ENCODE data around the gene DDX59. TPM values are rescaled to one million over a fixed set of nuclear protein-coding genes. Genes with fewer than 3 reads are reported as not detected.

The DDX59 gene
- total and polyA plus RNA-seq, 12 donors: 8.4 to 20.5 (median 14.5) TPM

DNA sequence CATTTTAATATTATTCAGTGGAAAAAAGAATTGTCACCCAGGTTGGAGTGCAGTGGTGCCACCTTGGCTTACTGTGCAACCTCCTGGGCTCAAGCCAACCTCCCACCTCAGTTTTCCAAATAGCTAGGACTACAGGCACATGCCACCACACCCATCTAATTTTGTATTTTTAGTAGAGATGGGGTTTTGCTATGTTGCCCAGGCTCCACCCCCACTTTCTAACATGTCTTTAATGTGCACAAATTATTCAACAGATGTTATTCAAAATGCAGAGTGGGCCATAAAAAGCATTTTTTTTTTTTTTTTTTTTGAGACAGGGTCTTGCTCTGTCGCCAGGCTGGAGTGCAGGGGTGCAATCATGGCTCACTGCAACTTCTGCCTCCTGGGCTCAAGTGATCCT is 17.3 kb downstream of the DDX59 start:
- 75 to 100% methylated on average over 1 of the region's 1 CpG for WGBS, 2 donors
- Histone ChIP-seq H3K27me3 (no peaks in the 10 kb centered on the region), H3K36me3 (peaks cover 0 to 97% (median 37%) of the 10 kb centered on the region in 9 donors), H3K4me1 (no peaks in the 10 kb centered on the region), H3K4me3 (no peak overlapping the region), H3K27ac (no peak overlapping the region), H3K9me3 (no peaks in the 10 kb centered on the region)
- intact Hi-C loops (cut with DNase I): no loop called here
- DNase-seq: no peak
- TF ChIP-seq, protein P1, sequence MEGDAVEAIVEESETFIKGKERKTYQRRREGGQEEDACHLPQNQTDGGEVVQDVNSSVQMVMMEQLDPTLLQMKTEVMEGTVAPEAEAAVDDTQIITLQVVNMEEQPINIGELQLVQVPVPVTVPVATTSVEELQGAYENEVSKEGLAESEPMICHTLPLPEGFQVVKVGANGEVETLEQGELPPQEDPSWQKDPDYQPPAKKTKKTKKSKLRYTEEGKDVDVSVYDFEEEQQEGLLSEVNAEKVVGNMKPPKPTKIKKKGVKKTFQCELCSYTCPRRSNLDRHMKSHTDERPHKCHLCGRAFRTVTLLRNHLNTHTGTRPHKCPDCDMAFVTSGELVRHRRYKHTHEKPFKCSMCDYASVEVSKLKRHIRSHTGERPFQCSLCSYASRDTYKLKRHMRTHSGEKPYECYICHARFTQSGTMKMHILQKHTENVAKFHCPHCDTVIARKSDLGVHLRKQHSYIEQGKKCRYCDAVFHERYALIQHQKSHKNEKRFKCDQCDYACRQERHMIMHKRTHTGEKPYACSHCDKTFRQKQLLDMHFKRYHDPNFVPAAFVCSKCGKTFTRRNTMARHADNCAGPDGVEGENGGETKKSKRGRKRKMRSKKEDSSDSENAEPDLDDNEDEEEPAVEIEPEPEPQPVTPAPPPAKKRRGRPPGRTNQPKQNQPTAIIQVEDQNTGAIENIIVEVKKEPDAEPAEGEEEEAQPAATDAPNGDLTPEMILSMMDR (IDR thresholded peaks at IDR 0.05): no peak
- no peak for ATAC-seq

DNA sequence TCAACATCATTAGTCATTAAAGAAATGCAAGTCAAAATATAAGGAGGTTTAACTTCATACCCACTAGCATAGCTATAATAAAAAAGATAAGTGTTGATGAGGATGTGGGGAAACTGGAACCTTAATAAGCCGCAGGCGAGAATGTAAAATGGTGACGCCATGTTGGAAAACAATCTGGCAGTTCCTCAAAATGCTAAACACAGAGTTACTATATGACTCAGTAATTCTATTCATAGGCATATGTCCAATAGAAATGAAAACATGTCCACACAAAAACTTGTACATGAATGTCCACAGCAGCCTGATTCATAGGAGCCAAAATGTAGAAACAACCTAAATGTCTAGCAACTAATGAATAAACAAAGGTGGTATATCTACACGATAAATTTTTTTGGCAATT is 23.2 kb downstream of the DDX59 start:
- intact Hi-C loops (cut with DNase I): no loop called here
- H3K9me3 ChIP-seq: no peaks in the 10 kb centered on the region
- H3K4me3 ChIP-seq: no peak overlapping the region
- ATAC-seq: no peak
- peaks cover 0 to 89% (median 34%) of the 10 kb centered on the region in 9 donors for H3K36me3 ChIP-seq
- DNase-seq: no peak
- TF ChIP-seq, protein P1 (IDR thresholded peaks at IDR 0.05): no peak
- peaks cover 0 to 9% (median 0%) of the 10 kb centered on the region in 9 donors for H3K4me1 ChIP-seq
- no peaks in the 10 kb centered on the region for H3K27me3 ChIP-seq
- no peak overlapping the region for H3K27ac ChIP-seq
- WGBS, 2 donors: 92 to 94% methylated on average over 4 of the region's 4 CpGs

DNA sequence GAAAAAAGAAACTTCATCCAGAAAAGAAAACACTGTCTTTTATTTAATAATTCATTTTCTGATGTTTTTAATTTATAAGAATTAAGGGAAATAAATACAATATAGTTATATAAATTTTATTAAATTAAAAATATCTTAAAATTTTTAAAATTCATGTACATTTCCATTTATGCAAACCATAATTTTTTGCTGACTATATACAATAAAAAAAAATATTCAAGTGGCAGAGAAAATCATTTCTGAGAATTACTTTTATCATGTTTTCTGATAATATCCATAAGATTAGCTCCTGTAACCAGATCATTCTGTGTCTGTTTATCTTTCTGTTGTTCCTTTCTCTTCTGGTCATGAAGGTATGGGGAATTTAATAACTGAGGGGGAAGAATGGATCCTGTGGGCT is 25.7 kb downstream of the DDX59 start:
- H3K4me3 ChIP-seq: no peak overlapping the region
- ATAC-seq (no peak), DNase-seq (no peak)
- peaks cover 0 to 27% (median 5%) of the 10 kb centered on the region in 9 donors for H3K4me1 ChIP-seq
- no peak overlapping the region for H3K27ac ChIP-seq
- intact Hi-C loops (cut with DNase I): no loop called here
- TF ChIP-seq, protein P1 (IDR thresholded peaks at IDR 0.05): no peak
- no peaks in the 10 kb centered on the region for H3K9me3 ChIP-seq
- no peaks in the 10 kb centered on the region for H3K27me3 ChIP-seq
- H3K36me3 ChIP-seq: peaks cover 0 to 72% (median 26%) of the 10 kb centered on the region in 9 donors

DNA sequence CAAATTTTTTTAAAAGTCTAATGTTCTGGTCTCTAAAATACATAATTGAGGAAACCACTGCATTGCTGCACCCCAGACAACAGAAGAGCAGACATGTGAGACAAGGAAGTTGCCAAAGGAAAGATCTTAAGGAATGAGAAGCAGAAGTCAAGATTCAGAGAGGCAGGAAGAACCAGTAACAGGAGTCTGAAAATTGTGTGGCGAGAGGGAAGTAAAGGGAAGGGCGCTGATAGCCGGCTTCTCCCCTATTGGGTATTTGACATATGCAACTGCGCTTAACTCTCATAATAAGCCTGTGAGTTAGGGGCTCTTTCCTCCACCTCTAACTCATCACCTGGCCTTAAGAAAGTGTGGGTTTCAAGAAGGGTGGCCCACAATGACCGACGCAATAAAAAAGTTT is 27.2 kb downstream of the DDX59 start:
- intact Hi-C loops (cut with DNase I): no loop called here
- WGBS, 2 donors: 89 to 90% methylated on average over 6 of the region's 6 CpGs

More for the DNA sequence above, 27.2 kb downstream of the DDX59 start:
- ATAC-seq (peak in 2 of 8 donors; percentile 25 to 33), DNase-seq (no peak)
- Histone ChIP-seq H3K4me1 (peaks cover 0 to 27% (median 5%) of the 10 kb centered on the region in 9 donors), H3K4me3 (no peak overlapping the region), H3K36me3 (peaks cover 0 to 56% (median 15%) of the 10 kb centered on the region in 9 donors), H3K27ac (peak overlapping the region in 1 of 10 donors; percentile 71), H3K9me3 (no peaks in the 10 kb centered on the region), H3K27me3 (no peaks in the 10 kb centered on the region)
- TF ChIP-seq, protein P1 (IDR thresholded peaks at IDR 0.05): no peak
